ENCODE measurements around the gene YTHDF1. TPM values are rescaled to one million over a fixed set of nuclear protein-coding genes. Genes with fewer than 3 reads are reported as not detected.

YTHDF1 gene
- total RNA-seq, 1 donor from 2014 or later = 20.4 TPM

DNA sequence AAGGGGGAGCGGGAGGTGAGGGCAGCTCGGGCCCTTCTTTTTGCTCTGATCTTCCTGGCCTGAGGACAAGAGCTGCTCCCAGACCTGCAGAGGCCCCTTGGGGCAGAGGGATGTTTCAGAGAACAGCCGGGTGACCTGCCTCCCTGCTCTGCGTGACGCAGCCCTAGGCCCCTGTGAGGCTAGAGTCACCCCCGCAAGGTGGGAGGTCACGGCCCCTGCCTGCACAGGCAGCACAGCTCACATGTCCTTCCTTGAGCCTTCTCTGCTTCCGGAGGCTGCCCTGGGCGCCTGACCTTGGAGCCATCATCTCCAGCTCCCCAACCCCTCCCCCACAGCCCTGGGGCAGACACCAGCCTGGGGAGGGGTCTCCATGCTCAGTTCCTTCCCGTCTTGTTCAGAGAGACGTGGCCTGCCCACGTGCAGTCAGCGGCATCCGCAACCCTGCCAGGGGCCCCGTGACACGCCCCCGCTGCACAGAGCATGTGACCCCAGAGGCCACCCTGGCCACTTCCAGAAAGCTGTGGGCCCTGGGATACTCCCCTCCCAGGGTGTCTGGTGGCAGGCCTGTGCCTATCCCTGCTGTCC is 19.6 kb upstream of the YTHDF1 start, which contains the start of gene BIRC7:
BIRC7 (plus strand) TSS at position 507 of the 585 bp plus-strand sequence. CDS start 192 bp downstream, outside the sequence.
- no peak for DNase-seq (ENCODE audit: low read depth)
- no peak within 1 kb of the TSS for H3K4me3 ChIP-seq (ENCODE audit: low read depth, low read length)
- TF ChIP-seq CTCF (conservative IDR thresholded peaks at IDR 0.05; ENCODE audit: low read depth, low read length) = no peak

- H3K4me3 ChIP-seq (ENCODE audit: low read depth, low read length) = no peak overlapping the region
- peak; percentile 45 for TF ChIP-seq CTCF (conservative IDR thresholded peaks at IDR 0.05; ENCODE audit: low read depth, low read length)
- DNase-seq (ENCODE audit: low read depth) = no peak
These were observed 18.9 kb upstream of the YTHDF1 start for GRCh38 chr20:63234693-63235398.

- no peak for DNase-seq (ENCODE audit: low read depth)
- TF ChIP-seq CTCF (conservative IDR thresholded peaks at IDR 0.05; ENCODE audit: low read depth, low read length) = no peak
These were observed 18.0 kb upstream of the YTHDF1 start for GRCh38 chr20:63233924-63234323.

DNA sequence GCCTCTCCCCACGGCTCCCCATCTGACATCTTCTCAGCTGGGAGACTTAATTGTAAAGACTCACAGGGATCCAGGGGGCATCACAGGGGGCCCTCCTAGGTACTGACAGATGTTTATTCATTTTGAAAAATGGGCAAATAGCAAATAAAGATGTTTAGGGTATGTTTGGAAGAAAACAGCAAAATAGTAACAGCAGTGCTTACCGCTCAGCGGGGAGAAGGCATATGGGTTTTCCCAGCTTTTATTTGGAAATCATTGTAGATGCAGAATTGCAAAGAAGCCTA is 17.1 kb upstream of the YTHDF1 start:
- TF ChIP-seq CTCF (conservative IDR thresholded peaks at IDR 0.05; ENCODE audit: low read depth, low read length) = no peak
- no peak overlapping the region for H3K4me3 ChIP-seq (ENCODE audit: low read depth, low read length)
- DNase-seq (ENCODE audit: low read depth) = no peak

More at GRCh38 chr20:63233924-63234323, 18.0 kb upstream of the YTHDF1 start:
- H3K4me3 ChIP-seq (ENCODE audit: low read depth, low read length) = no peak overlapping the region

DNA sequence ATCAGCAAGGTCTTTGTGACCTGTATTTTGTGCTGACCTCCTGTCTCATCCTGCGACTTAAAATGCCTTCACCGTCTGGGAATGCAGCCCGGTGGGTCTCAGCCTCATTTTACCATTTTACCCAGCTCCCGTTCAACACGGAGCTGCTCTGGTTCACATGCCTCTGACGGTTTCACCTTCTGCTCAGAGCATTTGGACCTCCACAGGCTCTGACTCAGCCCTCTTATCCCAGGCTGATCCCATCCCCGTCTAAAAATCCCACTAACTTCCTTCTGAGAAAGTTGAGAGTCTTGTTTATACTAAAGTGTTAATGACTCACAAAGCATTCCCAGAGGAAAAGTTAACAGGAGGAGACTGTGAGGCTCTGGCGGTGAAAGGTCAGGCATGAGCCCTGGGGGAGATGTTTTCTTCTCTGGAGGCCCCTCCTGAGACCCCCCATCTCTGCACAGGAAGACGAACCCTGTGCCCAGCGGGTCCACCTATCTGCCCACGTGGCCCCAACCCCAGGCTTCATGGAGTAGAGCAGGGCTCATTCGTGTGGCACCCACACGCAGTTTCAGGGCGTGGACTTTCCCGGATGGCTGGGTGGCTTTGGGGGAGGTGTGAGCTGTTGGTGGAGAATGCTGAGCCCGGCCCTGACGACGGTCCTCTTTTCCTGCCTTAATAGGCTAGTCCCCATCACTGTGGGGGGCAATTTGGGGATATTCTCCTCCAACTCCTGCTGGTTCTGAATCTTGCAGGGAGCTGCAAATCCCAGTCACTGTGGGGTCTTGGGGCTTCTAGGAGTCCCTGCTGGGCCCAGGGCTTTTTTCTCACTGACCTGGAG is 16.5 kb upstream of the YTHDF1 start:
- H3K4me3 ChIP-seq (ENCODE audit: low read depth, low read length) = no peak overlapping the region
- TF ChIP-seq CTCF (conservative IDR thresholded peaks at IDR 0.05; ENCODE audit: low read depth, low read length) = no peak
- DNase-seq (ENCODE audit: low read depth) = peak; percentile 91

DNA sequence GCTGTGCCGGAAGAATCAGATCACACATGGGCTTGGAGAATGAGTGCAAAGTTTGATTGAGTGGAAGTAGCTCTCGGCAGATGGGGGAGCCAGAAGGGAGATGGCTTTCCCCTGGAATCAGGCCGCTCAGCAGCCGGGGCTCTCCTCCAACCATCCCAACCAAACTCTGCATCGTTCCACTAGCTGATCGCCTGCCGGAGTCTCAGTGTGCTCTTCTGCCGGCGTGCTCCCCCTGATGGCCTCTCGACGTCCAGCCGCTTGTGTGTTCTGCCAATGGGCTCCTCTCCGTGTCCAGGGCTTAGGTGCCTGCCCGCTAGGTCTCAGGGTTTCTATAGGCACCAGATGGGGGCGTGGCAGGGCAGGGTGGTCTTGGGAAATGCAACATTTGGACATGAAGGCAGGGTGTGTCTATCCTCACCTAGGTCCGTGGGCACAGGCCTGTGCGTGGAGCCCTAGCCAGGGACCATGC is 14.9 kb upstream of the YTHDF1 start:
- H3K4me3 ChIP-seq (ENCODE audit: low read depth, low read length) = no peak overlapping the region
- TF ChIP-seq CTCF (conservative IDR thresholded peaks at IDR 0.05; ENCODE audit: low read depth, low read length) = peak; percentile 66
- DNase-seq (ENCODE audit: low read depth) = no peak

Data from epithelial cell of proximal tubule (primary cell).